H7 (cell line): ENCODE results near the gene TMED10. TPM values are rescaled to one million over a fixed set of nuclear protein-coding genes. Genes with fewer than 3 reads are reported as not detected.
"Not testable (repeated sequence)": the region's sequence is repeated elsewhere in the genome, so short reads cannot be mapped to it uniquely, and the experiment has no call there.

Experiments used
- DNase-seq: peaks from one replicate; pipeline ENCODE4 v3.0.0; 2012
- H3K27me3 ChIP-seq: 2 replicates; pipeline ENCODE4 v1.6.0; 2011; ENCODE audit warnings: mild to moderate bottlenecking, low read length; ENCODE audit not compliant: control insufficient read depth, insufficient read depth
- H3K36me3 ChIP-seq: replicated peaks from 2 replicates; pipeline ENCODE4 v1.5.1; 2011; ENCODE audit warnings: low read length; ENCODE audit not compliant: control insufficient read depth, insufficient read depth
- H3K4me3 ChIP-seq: 2 replicates; pipeline ENCODE4 v1.5.1; 2011; ENCODE audit warnings: low read depth, mild to moderate bottlenecking, control low read depth, low read length, moderate library complexity; ENCODE audit not compliant: insufficient read depth
- total RNA-seq: library from RNA; depleted of rRNA; stranded (reverse); fragments of >200 nt; shearing (Covaris generic); gene quantifications from 2 replicates; pipeline ENCODE4 v1.2.3, GENCODE V29; 2014

Gene TMED10
- total RNA-seq, 1 experiment from 2014 or later = 240 TPM

- Histone ChIP-seq H3K36me3 (peaks cover 6% of the 10 kb centered on the region), H3K4me3 (no peak overlapping the region), H3K27me3 (no peaks in the 10 kb centered on the region)
- no peak for DNase-seq
These were observed 37.9 kb downstream of the TMED10 start for GRCh38 chr14:75138492-75138891.

- DNase-seq = no peak
- H3K36me3 ChIP-seq = peaks cover 7% of the 10 kb centered on the region
- H3K4me3 ChIP-seq = no peak overlapping the region
- H3K27me3 ChIP-seq = no peaks in the 10 kb centered on the region
These were observed 41.8 kb downstream of the TMED10 start for GRCh38 chr14:75134644-75135043.

GRCh38 chr14:75133597-75133996 lies 42.8 kb downstream of the TMED10 start:
- no peak overlapping the region for H3K4me3 ChIP-seq
- DNase-seq = no peak
- H3K27me3 ChIP-seq = no peaks in the 10 kb centered on the region
- peaks cover 7% of the 10 kb centered on the region for H3K36me3 ChIP-seq

DNA sequence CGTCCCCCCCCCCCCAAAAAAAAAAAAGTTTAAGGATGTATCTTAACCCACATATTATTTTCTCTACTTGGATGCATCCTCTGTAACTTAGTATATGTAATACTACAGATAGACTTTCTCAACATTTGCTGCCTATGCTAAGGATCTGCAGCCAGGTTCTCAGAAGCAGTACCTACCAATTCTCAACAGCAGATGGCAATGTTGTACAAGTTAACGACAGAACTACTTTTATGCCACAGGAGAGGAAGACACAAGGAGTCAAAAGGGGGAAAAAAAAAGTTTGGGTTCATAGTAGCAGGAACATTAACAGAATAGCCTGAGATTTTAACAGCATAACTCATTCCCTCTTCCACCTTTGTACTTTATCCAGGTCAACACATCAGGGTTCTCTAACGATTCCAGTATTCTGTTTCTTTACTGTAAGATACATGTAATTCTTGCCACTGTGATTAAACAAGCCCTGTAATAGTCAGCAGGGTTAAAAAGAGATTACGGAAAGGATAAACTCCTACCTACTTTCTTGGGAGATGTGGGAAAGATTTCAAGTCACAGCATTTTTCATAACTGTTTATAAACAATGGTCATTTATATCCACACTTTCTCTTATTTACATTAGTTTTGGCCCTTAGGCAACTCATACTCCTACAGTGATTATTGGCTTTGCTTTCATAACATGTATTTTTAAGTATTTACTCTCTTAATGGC lies 43.9 kb downstream of the TMED10 start:
- H3K27me3 ChIP-seq = no peaks in the 10 kb centered on the region
- H3K36me3 ChIP-seq = peaks cover 7% of the 10 kb centered on the region
- H3K4me3 ChIP-seq = no peak overlapping the region
- DNase-seq = peak; percentile 63

GRCh38 chr14:75128596-75128990 lies 47.8 kb downstream of the TMED10 start:
- Histone ChIP-seq H3K36me3 (0 out of 2 replicates have a peak, but pooled peaks cover 1% of the 10 kb centered on the region), H3K27me3 (no peaks in the 10 kb centered on the region), H3K4me3 (no peak overlapping the region)
- DNase-seq = no peak

- no peak overlapping the region for H3K4me3 ChIP-seq
These were observed 48.4 kb downstream of the TMED10 start for GRCh38 chr14:75127903-75128595.

GRCh38 chr14:75127474-75127820 lies 49.0 kb downstream of the TMED10 start:
- H3K36me3 ChIP-seq, H3K27me3 ChIP-seq, DNase-seq: not testable (repeated sequence)
- peak overlapping the region; percentile 86 for H3K4me3 ChIP-seq

More at GRCh38 chr14:75127903-75128595, 48.4 kb downstream of the TMED10 start:
- no peak for DNase-seq
- Histone ChIP-seq H3K27me3 (no peaks in the 10 kb centered on the region), H3K36me3 (no peaks in the 10 kb centered on the region)

DNA sequence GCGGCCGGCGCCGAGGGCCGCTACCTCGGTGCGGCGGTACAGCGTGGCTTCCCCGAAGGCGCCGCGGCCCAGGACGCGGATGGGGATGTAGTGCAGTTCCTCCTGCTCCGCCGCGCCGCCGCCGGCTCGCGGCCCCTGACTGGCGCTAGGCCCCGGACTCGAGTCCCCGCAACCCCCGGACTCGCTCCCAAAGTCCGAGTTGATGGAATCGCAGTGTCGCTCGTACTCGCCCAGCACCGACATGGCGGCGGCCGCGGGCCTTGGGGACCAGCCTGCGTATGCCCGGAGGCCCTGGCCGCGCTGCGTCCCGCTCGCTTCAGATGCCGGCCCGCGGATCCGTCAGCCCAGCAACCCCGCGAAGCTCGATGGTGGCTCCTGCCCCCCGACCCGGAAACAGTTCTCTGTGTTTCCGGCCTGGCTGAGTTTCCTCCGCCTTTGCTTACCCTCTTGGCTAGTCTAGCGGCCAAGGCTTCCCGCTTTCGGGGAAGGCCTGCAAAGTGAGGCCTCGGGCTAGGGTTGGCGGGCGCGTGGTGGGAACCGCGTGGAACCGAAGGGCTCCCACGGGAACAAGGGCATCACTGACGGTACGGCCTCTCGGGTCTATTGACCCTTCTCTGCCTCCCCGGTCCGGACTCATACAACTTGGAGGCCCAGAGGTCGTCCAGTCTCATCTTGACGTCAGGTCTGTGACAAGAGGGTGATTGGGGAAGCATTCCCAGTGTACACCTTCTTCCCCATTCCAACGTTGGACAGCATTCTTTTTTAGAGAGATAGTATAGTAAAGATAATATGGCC lies 49.5 kb downstream of the TMED10 start, which contains the start of gene NEK9:
TSS of gene NEK9 (minus strand) at position 370 of the 795 bp plus-strand sequence. CDS start at position 243, 127 bp downstream.
- Histone ChIP-seq H3K36me3 (no peaks in the 10 kb centered on the region), H3K4me3 (peak within 1 kb of the TSS; percentile 86), H3K27me3 (no peaks in the 10 kb centered on the region)
- peak; percentile 89 for DNase-seq

DNA sequence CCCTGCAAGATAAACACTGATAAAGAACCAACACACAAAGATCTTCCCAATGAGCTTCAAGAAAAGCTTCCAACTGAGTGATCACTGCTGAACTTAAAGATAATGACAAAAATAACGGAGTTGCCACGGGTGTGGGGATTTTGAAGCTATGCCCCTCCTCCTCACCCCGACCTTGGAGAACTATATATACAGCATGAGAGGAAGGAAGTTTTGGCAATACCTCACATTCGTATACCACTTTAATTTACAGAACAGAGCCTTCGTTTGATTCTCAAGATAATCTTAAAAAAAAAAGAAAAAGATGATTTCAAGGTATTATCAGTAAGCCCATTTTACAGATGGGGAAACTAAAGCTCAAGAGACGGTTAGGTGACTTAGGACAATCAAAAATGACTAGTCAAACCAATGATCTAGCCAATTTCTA lies 50.3 kb downstream of the TMED10 start:
- Histone ChIP-seq H3K36me3 (no peaks in the 10 kb centered on the region), H3K27me3 (no peaks in the 10 kb centered on the region), H3K4me3 (peak overlapping the region; percentile 86)
- DNase-seq = peak; percentile 38

GRCh38 chr14:75125617-75126016 lies 50.8 kb downstream of the TMED10 start:
- Histone ChIP-seq H3K36me3 (no peaks in the 10 kb centered on the region), H3K27me3 (no peaks in the 10 kb centered on the region), H3K4me3 (no peak overlapping the region; the same call in 1 of the 2 replicates)
- no peak for DNase-seq

DNA sequence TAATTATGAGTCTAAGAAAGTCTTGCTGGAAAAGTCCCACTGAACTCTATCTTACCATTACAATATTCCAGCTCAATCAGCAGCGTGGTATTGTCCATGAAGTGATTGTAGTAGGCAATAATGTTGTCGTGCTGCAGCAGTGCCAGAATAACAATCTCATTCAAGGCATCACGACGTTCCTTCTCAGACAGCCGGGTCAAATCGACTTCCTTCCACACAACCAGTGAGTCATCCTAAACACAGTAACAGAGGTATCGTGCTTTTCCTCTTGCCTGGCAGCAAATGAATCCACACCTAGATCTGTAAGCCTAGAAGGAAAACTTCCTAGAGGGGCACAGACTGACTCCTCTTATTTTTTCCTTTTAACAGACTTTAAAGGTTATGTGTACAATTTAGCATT lies 52.4 kb downstream of the TMED10 start:
- DNase-seq = no peak
- Histone ChIP-seq H3K27me3 (no peaks in the 10 kb centered on the region), H3K36me3 (peaks cover 1% of the 10 kb centered on the region; the same call in 1 of the 2 replicates), H3K4me3 (no peak overlapping the region)

DNA sequence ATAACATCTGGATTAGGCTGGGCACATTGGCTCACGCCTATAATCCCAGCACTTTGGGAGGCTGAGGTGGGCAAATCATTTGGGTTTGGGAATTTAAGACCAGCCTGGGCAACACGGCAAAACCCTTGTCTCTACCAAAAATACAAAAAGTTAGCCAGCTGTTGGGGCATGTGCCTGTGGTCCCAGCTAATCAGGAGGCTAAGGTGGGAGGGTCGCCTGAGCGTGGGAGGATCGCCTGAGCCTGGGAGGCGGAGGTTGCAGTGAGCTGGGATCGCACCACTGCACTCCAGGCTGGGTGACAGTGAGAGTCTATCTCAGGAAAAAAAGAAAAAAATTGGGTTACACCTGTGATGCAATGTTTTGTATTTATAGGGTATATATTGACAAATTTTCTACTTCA lies 54.9 kb downstream of the TMED10 start:
- peaks cover 1% of the 10 kb centered on the region; the same call in 1 of the 2 replicates for H3K36me3 ChIP-seq
- H3K4me3 ChIP-seq = no peak overlapping the region
- H3K27me3 ChIP-seq = no peaks in the 10 kb centered on the region
- DNase-seq = no peak

GRCh38 chr14:75120541-75121291 lies 55.7 kb downstream of the TMED10 start:
- no peak for DNase-seq
- H3K4me3 ChIP-seq = no peak overlapping the region
- H3K36me3 ChIP-seq = peaks cover 3% of the 10 kb centered on the region; the same call in 1 of the 2 replicates
- H3K27me3 ChIP-seq = no peaks in the 10 kb centered on the region

- Histone ChIP-seq H3K36me3 (peaks cover 4% of the 10 kb centered on the region; the same call in 1 of the 2 replicates), H3K4me3 (no peak overlapping the region), H3K27me3 (no peaks in the 10 kb centered on the region)
- no peak for DNase-seq
These were observed 57.4 kb downstream of the TMED10 start for GRCh38 chr14:75119056-75119455.
